NB4 (cell line): ENCODE data around the gene MCRIP1.
A peak's percentile ranks its signal among the peaks of the same experiment; 100 is the strongest.

Experiments
- DNase-seq: peaks from one replicate; pipeline ENCODE4 v3.0.0; 2010; ENCODE audit warnings: low read depth
- H3K4me3 ChIP-seq: one replicate; pipeline ENCODE4 v1.5.1; 2011; ENCODE audit warnings: mild to moderate bottlenecking, low read depth, low read length, moderate library complexity
- CTCF ChIP-seq: IDR thresholded peaks from one replicate; pipeline ENCODE4 v1.5.1; 2012; ENCODE audit warnings: low read depth, low read length
- MAX ChIP-seq: IDR thresholded peaks from 2 replicates; pipeline ENCODE4 v1.6.1; 2011; ENCODE audit warnings: low read depth, low read length
- MYC ChIP-seq: IDR thresholded peaks from 2 replicates; pipeline ENCODE4 v1.6.1; 2011; ENCODE audit warnings: low read depth, low read length
- POLR2A ChIP-seq: IDR thresholded peaks from 2 replicates; pipeline ENCODE4 v1.6.1; 2011; ENCODE audit warnings: mild to moderate bottlenecking; ENCODE audit not compliant: insufficient read length; ENCODE audit errors: extremely low read depth

MCRIP1 gene

GRCh38 chr17:81870981-81871386 lies 37.9 kb upstream of the MCRIP1 start, which contains the start of gene ARHGDIA:
Gene ARHGDIA, minus strand, starts transcription at chr17:81871337. Its CDS starts 1,407 bp downstream, at chr17:81869930.
- TF ChIP-seq MYC: no peak
- TF ChIP-seq CTCF: no peak
- TF ChIP-seq MAX: no peak
- TF ChIP-seq POLR2A: no peak
- H3K4me3 ChIP-seq: peak within 1 kb of the TSS; percentile 88
- DNase-seq: no peak

GRCh38 chr17:81870131-81870980 lies 37.3 kb upstream of the MCRIP1 start:
- TF ChIP-seq POLR2A (no peak), CTCF (no peak), MYC (no peak), MAX (0 out of 2 replicates have a peak, but pooled peaks have one; percentile 27)
- peak overlapping the region; percentile 88 for H3K4me3 ChIP-seq
- DNase-seq: peak; percentile 58

- peak; percentile 59 for TF ChIP-seq CTCF
- no peak for TF ChIP-seq MAX
Observed at GRCh38 chr17:81869221-81870130, 36.4 kb upstream of the MCRIP1 start.

GRCh38 chr17:81868674-81869220 lies 35.7 kb upstream of the MCRIP1 start:
- peak; percentile 37 for DNase-seq
- no peak overlapping the region for H3K4me3 ChIP-seq

More at GRCh38 chr17:81869221-81870130, 36.4 kb upstream of the MCRIP1 start:
- peak; percentile 48 for DNase-seq
- H3K4me3 ChIP-seq: peak overlapping the region; percentile 88

More at GRCh38 chr17:81868674-81869220, 35.7 kb upstream of the MCRIP1 start:
- TF ChIP-seq CTCF (no peak), MYC (no peak), POLR2A (no peak), MAX (no peak)
